Activated CD8-positive, alpha-beta memory T cell treated with anti-CD3 and anti-CD28 coated beads for 24 hours (primary cell): ENCODE measurements around the gene NR2C2.
"Not testable (repeated sequence)": the region's sequence is repeated elsewhere in the genome, so short reads cannot be mapped to it uniquely, and the experiment has no call there.

ENCODE experiments used
- DNase-seq: peaks from one replicate; pipeline ENCODE4 v3.0.0-alpha.2; 2020

The NR2C2 gene

DNA sequence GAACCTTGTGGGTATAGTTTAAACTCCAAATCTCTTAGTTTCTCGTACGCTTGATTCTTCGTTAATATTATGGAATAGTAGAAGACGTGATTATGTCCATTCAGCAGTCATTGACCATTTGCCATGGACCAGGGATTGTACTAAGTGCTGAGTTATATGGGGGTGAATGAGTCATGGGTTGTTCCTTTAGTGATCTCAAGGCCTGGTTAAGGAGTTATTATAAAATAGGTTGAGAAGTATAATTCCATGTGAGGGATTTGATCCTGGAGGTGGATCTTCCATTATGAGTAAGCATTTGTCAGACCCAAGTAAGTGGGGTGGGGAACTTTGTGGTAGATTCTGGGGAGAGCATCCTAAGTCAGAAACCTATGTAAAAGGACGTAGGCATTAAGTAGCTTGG lies 15.4 kb downstream of the NR2C2 start:
- no peak for DNase-seq

- DNase-seq, result no peak
These were observed 19.9 kb downstream of the NR2C2 start for GRCh38 chr3:14967285-14967684.

GRCh38 chr3:14969671-14970070 lies 22.3 kb downstream of the NR2C2 start:
- no peak for DNase-seq

- DNase-seq, result no peak
These were observed 28.9 kb downstream of the NR2C2 start for GRCh38 chr3:14976317-14976716.

GRCh38 chr3:14980689-14981088 lies 33.3 kb downstream of the NR2C2 start:
- no peak for DNase-seq

- DNase-seq, result no peak
These were observed 37.3 kb downstream of the NR2C2 start for GRCh38 chr3:14984581-14985113.

- DNase-seq, result no peak
These were observed 41.6 kb downstream of the NR2C2 start for GRCh38 chr3:14988988-14989394.

DNA sequence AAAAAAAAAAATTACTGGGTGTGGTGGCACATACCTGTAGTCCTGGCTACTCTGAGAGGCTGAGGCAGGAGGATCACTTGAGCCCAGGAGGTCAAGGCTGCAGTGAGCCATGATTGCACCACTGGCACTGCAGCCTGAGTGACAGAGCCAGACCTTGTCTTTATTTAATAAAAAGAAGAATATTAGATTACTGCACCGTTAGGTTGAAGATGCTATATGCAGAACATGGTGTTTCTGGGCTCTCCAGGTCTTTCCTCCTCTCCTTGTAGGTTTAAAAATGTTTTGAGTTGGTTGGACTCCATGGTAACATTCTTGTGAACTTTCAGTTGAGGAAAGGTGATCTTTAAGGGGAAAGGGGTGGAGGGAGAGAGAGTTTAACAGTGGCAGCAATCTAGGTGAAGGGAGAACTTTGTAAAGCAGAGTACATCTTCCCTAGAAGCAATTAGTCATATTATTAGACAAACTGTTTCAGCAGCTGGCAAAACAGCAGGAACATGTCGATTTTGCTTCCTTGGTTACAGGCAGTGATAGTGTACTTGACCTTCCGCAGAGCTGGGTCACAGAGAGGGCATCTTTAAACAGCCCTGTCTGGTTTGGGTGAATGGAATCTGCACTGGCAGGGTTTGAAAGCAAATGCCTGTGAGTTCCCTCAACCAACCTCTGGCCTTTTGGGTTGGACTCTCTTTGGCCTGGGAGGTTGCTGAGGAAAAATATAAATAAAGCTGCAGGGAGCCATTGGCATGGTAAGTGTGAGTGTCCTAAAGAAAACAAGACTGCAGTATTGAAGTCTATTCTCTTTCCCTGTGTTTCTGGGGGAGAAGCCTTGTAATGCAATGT lies 42.8 kb downstream of the NR2C2 start:
- DNase-seq, result no peak

- no peak for DNase-seq
These were observed 43.4 kb downstream of the NR2C2 start for GRCh38 chr3:14990780-14991148.

DNA sequence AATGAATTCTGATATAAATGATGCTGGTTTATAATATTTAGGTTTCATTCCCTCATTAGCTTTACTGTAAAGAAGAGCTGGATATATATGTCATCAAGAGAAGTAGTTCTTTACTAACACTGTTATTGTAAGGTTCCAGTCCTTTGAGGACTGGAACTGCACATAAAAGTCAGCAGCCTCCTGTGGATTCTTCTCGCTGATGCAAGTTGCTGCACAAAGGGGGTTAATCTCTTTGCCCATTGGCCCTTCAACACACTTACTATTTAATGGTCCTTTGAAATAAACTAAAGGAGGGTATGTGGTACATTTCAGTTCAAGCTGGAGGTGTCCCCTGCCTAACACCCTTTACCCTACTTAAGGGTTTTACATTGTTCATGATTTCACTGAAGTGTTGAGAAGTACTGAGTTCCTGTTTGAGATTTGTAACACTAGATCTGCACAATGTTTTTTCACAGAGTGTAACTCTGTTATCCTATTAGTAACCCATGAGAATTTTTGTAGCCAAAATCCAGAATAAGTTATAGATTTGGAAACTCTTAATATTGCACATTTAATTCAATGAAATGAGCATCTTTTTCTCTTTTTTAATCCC lies 43.9 kb downstream of the NR2C2 start:
- DNase-seq, result no peak

DNA sequence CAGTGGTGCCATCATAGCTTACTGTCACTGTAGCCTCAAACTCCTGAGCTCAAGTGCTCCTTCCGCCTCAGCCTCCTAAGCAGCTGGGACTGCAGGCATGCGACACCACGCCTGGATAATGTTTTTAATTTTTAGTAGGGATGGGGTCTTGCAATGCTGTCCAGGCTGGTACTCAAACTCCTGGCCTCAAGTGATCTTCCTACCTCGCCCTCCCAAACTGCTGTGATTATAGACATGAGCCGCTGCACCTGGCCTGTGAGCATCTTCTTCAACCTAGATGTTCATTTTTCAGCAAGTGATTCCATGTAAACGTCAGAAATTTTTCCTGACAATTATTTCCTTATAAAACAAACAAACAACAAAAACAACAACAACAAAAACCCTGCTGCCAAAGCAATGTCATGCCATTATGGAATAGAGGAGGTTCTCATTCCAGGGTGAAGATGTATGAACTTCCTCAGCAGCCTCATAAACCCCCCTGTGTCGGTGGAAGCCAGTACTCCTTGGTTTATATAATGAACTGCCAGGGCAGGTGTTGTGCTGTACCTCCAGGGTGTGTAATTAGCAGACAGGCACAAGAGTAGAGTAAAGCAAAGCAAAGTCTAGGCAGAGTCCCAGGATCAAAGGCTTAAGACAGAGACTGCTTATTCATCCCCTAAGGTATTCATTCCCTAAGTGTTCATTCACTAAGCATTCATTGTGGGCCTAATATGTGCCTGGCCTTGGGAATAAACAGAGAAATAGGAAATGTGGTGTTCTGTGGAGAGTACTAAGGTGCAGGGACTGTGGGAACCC lies 44.6 kb downstream of the NR2C2 start:
- DNase-seq, result no peak

DNA sequence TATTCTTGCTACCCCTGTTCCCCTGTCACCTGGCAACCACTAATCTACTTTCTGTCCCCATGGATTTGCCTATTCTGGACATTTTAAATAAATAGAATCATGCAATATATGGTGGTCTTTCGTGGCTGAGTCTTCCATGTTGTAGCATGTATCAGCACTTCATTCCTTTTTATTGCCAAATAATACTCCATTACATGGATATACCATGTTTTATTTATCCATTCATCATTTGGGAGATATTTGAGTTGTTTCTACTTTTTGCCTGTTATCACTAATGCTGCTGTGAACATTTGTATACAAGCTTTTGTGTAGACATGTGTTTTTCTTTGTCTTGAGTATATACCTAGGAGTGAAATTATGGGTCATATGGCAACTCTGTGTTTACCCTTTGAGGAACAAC lies 50.6 kb downstream of the NR2C2 start:
- DNase-seq, result no peak

GRCh38 chr3:14999182-14999581 lies 51.8 kb downstream of the NR2C2 start:
- DNase-seq, result not testable (repeated sequence)

DNA sequence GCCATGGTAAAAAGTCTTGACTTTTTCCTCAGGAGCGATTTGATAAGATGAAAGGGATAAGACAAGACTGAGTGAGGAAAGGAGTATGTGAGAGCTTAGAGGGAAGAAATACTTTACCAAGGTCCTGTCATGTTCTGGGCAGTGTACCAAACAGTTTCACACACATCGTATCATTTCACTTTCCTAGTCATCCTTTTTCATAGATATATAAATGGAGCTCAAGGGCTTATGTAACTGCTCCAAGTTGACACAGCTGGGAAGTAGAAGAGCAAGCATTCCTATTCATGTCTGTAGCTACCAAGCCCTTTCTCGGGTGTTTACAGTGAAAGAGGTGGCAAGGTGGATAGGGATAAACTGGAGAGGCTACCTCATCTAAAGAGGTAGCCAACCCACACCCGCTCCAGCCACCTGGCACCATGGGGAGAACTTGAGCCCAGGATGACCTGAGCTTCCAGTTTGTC lies 60.3 kb downstream of the NR2C2 start:
- DNase-seq, result no peak

DNA sequence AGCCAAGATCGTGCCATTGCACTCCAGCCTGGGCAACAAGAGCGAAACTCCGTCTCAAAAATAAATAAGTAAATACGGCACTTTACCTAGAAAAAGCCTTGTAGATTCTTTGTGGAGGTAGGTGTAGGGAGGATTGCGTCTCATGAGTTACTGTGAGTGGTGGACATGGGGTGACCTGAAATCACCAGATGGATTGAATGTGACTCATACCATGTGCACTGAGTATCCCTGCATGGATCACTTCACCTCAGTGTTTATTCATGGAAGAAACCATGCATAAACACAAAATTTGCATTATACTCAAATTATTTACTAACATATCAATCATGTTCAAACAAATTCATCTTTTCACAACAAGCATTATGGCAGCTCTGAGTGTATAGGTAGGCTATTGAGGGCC lies 61.8 kb downstream of the NR2C2 start:
- no peak for DNase-seq

- DNase-seq, result no peak
These were observed 63.3 kb downstream of the NR2C2 start for GRCh38 chr3:15010664-15011063.

- no peak for DNase-seq
These were observed 63.8 kb downstream of the NR2C2 start for GRCh38 chr3:15011174-15011573.

- DNase-seq, result no peak
These were observed 67.4 kb downstream of the NR2C2 start for GRCh38 chr3:15014606-15015328.

DNA sequence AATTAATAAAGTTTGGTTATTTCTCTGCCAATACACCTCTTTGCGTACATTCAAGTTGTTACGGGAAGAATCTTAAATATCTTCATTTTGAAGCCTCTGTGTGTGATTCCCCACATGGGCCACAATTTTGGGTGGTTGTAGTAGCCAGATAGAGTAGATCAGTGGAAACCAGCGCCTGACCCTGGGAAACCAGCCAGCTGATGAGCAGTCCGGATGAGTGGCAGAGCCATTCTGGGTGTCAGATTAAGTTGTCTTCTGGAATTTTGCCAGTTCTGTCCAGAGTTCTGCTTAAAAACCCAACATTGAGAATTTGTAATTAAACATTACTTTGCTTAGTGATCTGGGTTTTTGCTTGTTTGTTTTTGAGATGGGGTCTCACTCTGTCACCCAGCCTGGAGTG lies 68.1 kb downstream of the NR2C2 start:
- no peak for DNase-seq

- no peak for DNase-seq
These were observed 69.8 kb downstream of the NR2C2 start for GRCh38 chr3:15017191-15017590.

GRCh38 chr3:15023249-15023648 lies 75.9 kb downstream of the NR2C2 start:
- no peak for DNase-seq

DNA sequence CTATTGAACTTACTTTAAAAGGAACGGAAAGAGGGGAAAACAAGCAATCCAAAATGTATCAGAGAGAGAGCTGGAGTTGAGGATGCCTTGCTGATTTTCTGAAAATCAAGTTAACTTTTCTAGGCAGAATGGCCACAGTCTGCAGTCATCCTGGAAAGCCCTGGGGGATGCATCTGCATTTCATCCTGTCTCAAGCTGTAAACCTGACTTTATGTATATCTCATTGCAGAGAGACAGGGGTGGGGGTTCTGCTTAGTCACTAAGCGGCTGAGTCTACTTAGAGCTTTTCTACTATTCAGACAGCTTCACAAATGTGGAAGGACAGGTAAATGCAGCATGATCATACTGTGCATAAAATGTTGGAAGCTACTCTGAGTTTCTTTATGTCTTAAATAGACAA lies 76.3 kb downstream of the NR2C2 start:
- DNase-seq, result no peak

DNA sequence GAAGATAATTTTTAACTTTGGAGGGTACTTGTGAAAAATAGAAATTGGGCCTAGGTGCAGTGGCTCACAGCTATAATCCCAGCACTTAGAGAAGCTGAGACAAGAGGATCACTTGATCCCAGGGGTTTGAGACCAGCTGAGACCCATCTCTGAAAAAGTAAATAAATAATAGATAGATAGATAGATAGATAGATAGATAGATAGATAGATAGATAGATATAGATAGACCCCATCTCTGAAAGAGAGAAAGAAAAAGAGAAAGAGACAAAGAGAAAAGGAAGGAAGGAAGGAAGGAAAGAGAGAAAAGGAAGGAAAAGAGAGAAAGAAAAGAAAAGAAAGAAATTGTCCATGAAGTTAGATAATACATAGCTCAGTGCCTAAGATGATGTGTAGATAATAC lies 82.2 kb downstream of the NR2C2 start:
- DNase-seq, result no peak
